Thoracic aorta (tissue), 2 donors: ENCODE results near the gene ELMO2. TPM values are rescaled to one million over a fixed set of nuclear protein-coding genes. Genes with fewer than 3 reads are reported as not detected.

Source experiments
- ATAC-seq: fragments of 150-250 bp; one replicate; pipeline ENCODE4 v1.8.0; 2017; ENCODE audit warnings: low read depth; ENCODE audit not compliant: insufficient number of reproducible peaks, low FRiP score
- DNase-seq: peaks from one replicate; pipeline ENCODE4 v3.0.0-alpha.2; 2020; ENCODE audit warnings: low spot score
- H3K27ac ChIP-seq, 2 donors: fragments of 200-600 bp; sonication (generic); 1 replicate in 1 of 2; 2 replicates in 1 of 2; pipeline ENCODE4 v1.5.1; 2016; ENCODE audit warnings: mild to moderate bottlenecking in 2 of 2, moderate library complexity in 2 of 2
- H3K27me3 ChIP-seq: fragments of 200-600 bp; sonication (generic); replicated peaks from 2 replicates; pipeline ENCODE4 v1.6.0; 2016; ENCODE audit warnings: mild to moderate bottlenecking; ENCODE audit not compliant: insufficient read depth
- H3K36me3 ChIP-seq: fragments of 200-600 bp; sonication (generic); one replicate; pipeline ENCODE4 v1.5.1; 2016
- H3K4me1 ChIP-seq, 2 donors: fragments of 200-600 bp; sonication (generic); 1 replicate in 1 of 2; 2 replicates in 1 of 2; pipeline versions ENCODE4 v1.5.1 to v1.6.0; 2016; ENCODE audit warnings: low read depth in 2 of 2, mild to moderate bottlenecking in 1 of 2; ENCODE audit not compliant: control insufficient read depth in 1 of 2
- H3K4me3 ChIP-seq: fragments of 200-600 bp; sonication (generic); 2 replicates; pipeline ENCODE4 v1.5.1; 2016; ENCODE audit warnings: mild to moderate bottlenecking
- H3K9me3 ChIP-seq: fragments of 200-600 bp; sonication (generic); 2 replicates; pipeline ENCODE4 v1.5.1; 2016
- total RNA-seq, 2 donors: library from RNA; depleted of rRNA; stranded (reverse); fragments of >200 nt; gene quantifications; one replicate each; pipeline versions ENCODE4 v1.1.0 to v1.2.3, GENCODE V29; 2016
- TF ChIP-seq, protein P1 (sequence below): fragments of 200-600 bp; sonication (generic); IDR thresholded peaks from one replicate; pipeline ENCODE4 v1.5.1; 2019; ENCODE audit warnings: antibody characterized with exemption

ELMO2 gene, protein sequence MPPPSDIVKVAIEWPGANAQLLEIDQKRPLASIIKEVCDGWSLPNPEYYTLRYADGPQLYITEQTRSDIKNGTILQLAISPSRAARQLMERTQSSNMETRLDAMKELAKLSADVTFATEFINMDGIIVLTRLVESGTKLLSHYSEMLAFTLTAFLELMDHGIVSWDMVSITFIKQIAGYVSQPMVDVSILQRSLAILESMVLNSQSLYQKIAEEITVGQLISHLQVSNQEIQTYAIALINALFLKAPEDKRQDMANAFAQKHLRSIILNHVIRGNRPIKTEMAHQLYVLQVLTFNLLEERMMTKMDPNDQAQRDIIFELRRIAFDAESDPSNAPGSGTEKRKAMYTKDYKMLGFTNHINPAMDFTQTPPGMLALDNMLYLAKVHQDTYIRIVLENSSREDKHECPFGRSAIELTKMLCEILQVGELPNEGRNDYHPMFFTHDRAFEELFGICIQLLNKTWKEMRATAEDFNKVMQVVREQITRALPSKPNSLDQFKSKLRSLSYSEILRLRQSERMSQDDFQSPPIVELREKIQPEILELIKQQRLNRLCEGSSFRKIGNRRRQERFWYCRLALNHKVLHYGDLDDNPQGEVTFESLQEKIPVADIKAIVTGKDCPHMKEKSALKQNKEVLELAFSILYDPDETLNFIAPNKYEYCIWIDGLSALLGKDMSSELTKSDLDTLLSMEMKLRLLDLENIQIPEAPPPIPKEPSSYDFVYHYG
- total RNA-seq = 10 to 100 TPM; 50.1 to 55.2 TPM

DNA sequence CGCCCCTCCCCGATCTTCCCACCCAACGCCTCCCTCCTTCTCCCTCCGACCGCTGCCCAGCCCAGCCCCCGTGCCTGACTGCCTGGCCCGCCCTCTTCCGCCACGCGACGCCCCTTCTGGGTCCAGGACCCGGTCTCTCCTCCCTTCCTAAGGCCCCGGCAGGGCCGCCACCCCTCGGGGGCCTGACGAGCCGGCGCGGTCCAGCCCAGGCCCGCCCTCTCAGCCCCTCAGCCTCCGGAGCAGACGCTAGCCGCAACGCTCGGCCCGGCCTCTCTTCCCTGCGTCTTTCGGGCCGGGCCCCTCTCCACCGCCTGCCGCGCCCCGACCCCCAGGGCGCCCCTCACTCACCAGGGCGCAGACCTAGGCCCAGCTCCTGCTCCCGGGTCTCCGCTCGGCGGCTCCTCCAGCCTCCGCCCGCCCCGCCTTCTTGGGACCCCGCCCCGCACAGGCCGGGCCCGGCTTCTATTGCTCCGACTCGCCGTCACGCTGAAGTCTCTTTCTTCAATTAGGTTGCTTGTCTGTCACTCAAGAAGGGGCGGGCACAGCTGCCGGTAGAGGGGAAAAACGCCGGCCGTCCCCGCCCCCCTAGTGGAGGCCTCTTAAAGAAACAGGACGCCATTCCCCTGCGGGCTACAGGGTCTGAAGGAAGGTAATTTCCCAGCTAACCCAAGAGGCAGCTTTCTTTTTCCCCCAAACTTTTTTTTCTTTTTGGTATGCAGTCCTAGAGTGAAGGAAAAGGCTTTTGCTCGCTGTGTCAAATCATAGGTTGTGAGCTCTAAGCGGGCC, at the start of gene ELMO2:
Gene ELMO2, minus strand, starts transcription at position 416 of the 786 bp plus-strand sequence. CDS start 12,133 bp downstream, outside the sequence.
- no peaks in the 10 kb centered on the region for H3K9me3 ChIP-seq
- H3K4me3 ChIP-seq = peak within 1 kb of the TSS; percentile 92
- no peaks in the 10 kb centered on the region for H3K27me3 ChIP-seq
- peak; percentile 90 for ATAC-seq
- TF ChIP-seq, protein P1, sequence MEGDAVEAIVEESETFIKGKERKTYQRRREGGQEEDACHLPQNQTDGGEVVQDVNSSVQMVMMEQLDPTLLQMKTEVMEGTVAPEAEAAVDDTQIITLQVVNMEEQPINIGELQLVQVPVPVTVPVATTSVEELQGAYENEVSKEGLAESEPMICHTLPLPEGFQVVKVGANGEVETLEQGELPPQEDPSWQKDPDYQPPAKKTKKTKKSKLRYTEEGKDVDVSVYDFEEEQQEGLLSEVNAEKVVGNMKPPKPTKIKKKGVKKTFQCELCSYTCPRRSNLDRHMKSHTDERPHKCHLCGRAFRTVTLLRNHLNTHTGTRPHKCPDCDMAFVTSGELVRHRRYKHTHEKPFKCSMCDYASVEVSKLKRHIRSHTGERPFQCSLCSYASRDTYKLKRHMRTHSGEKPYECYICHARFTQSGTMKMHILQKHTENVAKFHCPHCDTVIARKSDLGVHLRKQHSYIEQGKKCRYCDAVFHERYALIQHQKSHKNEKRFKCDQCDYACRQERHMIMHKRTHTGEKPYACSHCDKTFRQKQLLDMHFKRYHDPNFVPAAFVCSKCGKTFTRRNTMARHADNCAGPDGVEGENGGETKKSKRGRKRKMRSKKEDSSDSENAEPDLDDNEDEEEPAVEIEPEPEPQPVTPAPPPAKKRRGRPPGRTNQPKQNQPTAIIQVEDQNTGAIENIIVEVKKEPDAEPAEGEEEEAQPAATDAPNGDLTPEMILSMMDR = peak; percentile 24
- peak within 1 kb of the TSS; percentile 75 to 97 for H3K27ac ChIP-seq
- no peaks in the 10 kb centered on the region for H3K36me3 ChIP-seq
- peak; percentile 99 for DNase-seq
- peaks cover 31 to 60% of the 10 kb centered on the region in 2 donors for H3K4me1 ChIP-seq

DNA sequence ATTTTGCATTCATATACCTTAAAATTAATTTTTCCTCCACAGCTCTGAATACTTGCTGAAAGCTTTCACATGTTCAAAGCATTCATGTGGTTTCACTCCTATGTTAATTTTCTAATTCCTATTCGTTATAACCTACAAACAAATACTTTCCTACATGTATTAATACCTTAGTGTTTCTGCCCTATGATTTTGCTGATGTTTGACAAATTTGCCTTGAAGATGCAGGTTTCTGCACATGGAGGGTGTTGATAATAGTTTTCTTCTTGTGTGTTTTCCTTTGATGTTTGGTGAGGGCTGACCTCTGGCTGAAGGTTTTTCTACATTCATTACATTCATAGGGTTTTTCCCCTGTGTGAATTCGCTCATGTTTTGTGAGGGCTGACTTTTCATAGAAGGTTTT, 49.3 kb upstream of the ELMO2 start:
- Histone ChIP-seq H3K4me3 (no peak overlapping the region), H3K9me3 (peaks cover 3% of the 10 kb centered on the region), H3K36me3 (no peaks in the 10 kb centered on the region), H3K27me3 (no peaks in the 10 kb centered on the region), H3K27ac (no peak overlapping the region), H3K4me1 (no peaks in the 10 kb centered on the region)
- ATAC-seq (no peak), DNase-seq (no peak)
- TF ChIP-seq, protein P1 = no peak

DNA sequence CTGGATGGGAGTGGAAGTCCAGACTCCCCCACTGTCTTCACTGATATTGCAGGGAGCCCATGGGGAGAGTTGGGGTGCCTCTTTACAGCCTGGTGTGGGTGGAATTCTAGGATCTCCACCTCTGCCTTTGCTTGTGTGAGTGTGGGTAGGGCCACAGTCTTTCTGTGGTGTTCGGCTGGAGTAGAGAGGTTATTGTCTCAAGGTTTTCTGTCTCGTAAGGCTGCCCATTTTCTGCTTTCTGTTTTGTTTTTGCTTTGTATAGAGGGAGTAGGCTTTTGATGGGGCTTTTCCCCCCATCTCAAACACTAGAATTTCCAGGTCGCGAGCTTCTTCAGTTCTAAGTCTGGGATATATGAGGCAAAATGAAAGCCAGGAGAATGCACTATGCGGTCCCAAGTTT, 40.4 kb upstream of the ELMO2 start:
- no peak for ATAC-seq
- H3K36me3 ChIP-seq = no peaks in the 10 kb centered on the region
- no peak for DNase-seq
- H3K27me3 ChIP-seq = no peaks in the 10 kb centered on the region
- TF ChIP-seq, protein P1 = no peak
- H3K9me3 ChIP-seq = no peaks in the 10 kb centered on the region
- H3K27ac ChIP-seq = no peak overlapping the region
- no peak overlapping the region for H3K4me3 ChIP-seq
- H3K4me1 ChIP-seq = no peaks in the 10 kb centered on the region

DNA sequence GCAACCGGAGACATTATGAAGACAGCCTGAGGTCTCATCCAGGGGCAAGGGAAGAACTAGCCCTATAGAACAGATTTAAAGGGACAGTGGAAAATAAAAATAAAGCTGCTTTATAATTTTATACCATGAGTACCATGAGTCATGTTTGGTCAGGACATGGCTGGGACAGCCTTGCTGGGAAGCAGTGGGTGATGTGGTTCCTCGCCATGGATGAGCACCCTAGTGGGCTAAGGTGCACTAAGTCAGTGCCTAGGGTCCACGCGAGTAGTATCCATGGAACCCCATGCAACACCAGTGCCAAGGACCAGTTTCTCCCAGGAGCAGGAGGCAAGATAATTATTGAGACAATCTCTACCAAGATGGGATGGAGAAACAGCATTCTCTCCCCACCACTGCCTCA, 33.4 kb upstream of the ELMO2 start:
- Histone ChIP-seq H3K9me3 (no peaks in the 10 kb centered on the region), H3K4me3 (no peak overlapping the region), H3K27me3 (no peaks in the 10 kb centered on the region), H3K27ac (no peak overlapping the region), H3K36me3 (no peaks in the 10 kb centered on the region), H3K4me1 (no peaks in the 10 kb centered on the region)
- TF ChIP-seq, protein P1 = no peak
- DNase-seq (no peak), ATAC-seq (no peak)
